ENCODE measurements around the gene GNA12.
"Not testable (repeated sequence)": the region's sequence is repeated elsewhere in the genome, so short reads cannot be mapped to it uniquely, and the experiment has no call there.

GNA12 gene

GRCh38 chr7:2750004-2750407 is 94.1 kb downstream of the GNA12 start:
- CTCF ChIA-PET = interaction anchor here (1.1 kb wide), 1 partner anchor 12 kb away, joined by 3 read pairs; no protein-coding TSS in a partner anchor
- no peak for DNase-seq (ENCODE audit: extremely low spot score)
- no peak for TF ChIP-seq CTCF (IDR thresholded peaks at IDR 0.05; ENCODE audit: control extremely low read depth, extremely low read depth, low read depth, missing control alignments)
- POLR2A ChIA-PET = no interaction called here

- DNase-seq (ENCODE audit: extremely low spot score); POLR2A ChIA-PET; CTCF ChIA-PET: not testable (repeated sequence)
Measured at GRCh38 chr7:2748684-2749083, 95.4 kb downstream of the GNA12 start.

GRCh38 chr7:2743523-2744185 is 100.5 kb downstream of the GNA12 start:
- DNase-seq (ENCODE audit: extremely low spot score); POLR2A ChIA-PET; CTCF ChIA-PET: not testable (repeated sequence)

- no peak for DNase-seq (ENCODE audit: extremely low spot score)
- CTCF ChIA-PET = interaction anchor here (1.4 to 1.7 kb wide), 2 partner anchors 15 to 287 kb away, joined by 4 to 5 read pairs; no protein-coding TSS in a partner anchor
- no peak for TF ChIP-seq CTCF (IDR thresholded peaks at IDR 0.05; ENCODE audit: control extremely low read depth, extremely low read depth, low read depth, missing control alignments)
- POLR2A ChIA-PET = no interaction called here
Measured at GRCh38 chr7:2738766-2739549, 105.2 kb downstream of the GNA12 start.

GRCh38 chr7:2737771-2738540 is 106.2 kb downstream of the GNA12 start:
- ChIA-PET CTCF (interaction anchor here (1.0 to 1.7 kb wide), 3 partner anchors 12 to 286 kb away, joined by 3 to 4 read pairs (median 4); no protein-coding TSS in a partner anchor), POLR2A (no interaction called here)
- no peak for TF ChIP-seq CTCF (IDR thresholded peaks at IDR 0.05; ENCODE audit: control extremely low read depth, extremely low read depth, low read depth, missing control alignments)
- DNase-seq (ENCODE audit: extremely low spot score) = no peak

GRCh38 chr7:2737005-2737743 is 106.9 kb downstream of the GNA12 start:
- POLR2A ChIA-PET; DNase-seq (ENCODE audit: extremely low spot score): not testable (repeated sequence)
- CTCF ChIA-PET = interaction anchor here (1.0 to 1.7 kb wide), 3 partner anchors 11 to 286 kb away, joined by 3 to 4 read pairs (median 4); no protein-coding TSS in a partner anchor

- CTCF ChIA-PET = no interaction called here
- POLR2A ChIA-PET = no interaction called here
- no peak for DNase-seq (ENCODE audit: extremely low spot score)
- TF ChIP-seq CTCF (IDR thresholded peaks at IDR 0.05; ENCODE audit: control extremely low read depth, extremely low read depth, low read depth, missing control alignments) = no peak
Measured at GRCh38 chr7:2736411-2736914, 107.6 kb downstream of the GNA12 start.

All from GM10248 (cell line).